NCI-H146 (cell line): ENCODE measurements around the gene GFM1.

Experiments used
- DNase-seq: peaks from one replicate; lab custom pipeline; 2025; lab: John Stamatoyannopoulos, UW

GFM1 gene

DNA sequence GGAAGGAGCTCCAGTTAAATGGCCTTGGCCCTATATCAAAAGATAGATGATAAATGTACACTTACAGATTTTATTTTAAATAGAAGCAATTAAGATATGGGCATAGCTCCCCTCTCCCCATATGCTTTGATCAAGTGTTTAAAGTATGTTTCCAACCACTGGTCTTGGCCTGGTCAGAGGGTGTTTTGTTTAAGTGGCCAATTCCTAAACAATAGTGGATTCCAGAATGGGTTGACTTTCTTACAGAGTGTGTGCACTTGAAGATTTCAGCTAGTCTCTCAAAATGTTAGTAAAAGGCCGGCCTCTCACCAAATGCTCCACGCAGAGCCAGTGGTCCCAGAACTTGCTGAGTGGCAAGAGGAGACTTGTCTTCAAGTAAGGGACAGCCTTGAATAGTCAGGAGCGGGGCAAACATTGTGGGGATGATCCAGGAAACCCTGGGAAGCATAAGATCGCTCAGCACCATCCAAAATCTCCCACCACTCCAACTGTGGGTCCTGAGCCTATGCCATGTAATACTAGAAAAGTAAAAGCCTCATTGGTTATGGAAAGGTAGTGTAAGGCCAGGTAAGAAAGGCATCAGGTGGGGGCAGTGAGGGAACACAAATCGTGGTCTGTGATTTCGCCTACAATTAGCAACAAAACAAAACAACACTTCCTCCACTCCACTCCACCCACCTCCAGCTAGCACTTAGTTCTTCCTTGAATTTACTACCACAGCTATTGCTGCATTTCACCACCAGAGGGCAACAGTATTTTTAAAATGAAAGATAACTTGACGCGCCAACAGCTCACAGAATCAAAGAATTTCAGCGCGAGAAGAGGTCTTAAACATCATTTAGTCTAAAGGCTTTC lies 83.1 kb downstream of the GFM1 start:
- peak; percentile 77 for DNase-seq

DNA sequence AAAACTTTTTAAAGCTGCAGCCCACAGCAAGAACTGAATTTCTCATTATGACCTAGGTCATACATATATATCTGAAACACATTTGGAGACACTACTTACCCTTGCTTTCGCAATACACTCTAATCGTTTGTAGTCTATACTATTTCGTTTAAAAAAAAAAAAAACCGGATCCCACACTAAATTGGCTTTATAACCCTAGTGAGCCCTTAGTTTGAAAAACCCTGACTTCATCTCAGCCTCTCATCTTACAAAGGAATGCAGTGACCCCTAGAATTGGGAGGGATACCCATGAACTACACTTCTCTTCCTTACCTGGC lies 83.7 kb downstream of the GFM1 start:
- DNase-seq: no peak

DNA sequence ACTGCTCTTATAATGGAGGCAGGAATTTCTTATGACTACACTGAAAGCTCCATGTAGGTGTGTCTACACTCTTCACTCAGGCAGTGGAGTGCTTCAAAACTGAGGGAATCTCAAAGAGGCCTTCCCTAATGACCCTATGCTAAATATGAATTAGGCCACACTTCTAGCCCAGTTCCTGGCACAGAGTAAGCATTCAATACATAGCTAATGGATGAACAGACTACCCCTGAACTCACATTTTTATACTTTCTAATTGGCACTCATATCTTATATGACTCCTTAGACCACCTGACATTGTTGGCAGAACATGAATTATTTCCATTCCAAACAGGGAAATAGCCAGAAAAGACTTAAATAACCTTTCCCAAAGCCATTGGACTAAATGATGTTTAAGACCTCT lies 84.5 kb downstream of the GFM1 start:
- DNase-seq: no peak

DNA sequence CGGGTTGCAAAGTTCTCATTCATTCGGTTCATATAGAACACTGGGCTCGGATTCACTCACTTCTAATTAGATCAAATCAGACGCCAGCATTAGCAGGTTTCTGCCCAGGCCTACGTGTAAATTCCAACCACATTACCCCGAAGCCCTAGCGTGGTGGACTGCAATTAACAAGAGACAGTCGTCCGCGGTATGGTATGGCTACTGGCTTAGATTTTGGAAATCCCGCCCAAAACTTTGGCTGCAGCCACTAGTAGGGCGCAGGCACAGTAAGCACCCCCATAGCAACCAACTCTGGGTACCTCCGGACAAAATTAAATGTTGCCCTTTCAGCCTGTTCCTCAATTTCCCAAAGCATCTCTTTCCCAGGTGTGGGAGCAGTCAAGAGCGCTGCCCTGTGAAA lies 87.2 kb downstream of the GFM1 start:
- peak; percentile 37 for DNase-seq

DNA sequence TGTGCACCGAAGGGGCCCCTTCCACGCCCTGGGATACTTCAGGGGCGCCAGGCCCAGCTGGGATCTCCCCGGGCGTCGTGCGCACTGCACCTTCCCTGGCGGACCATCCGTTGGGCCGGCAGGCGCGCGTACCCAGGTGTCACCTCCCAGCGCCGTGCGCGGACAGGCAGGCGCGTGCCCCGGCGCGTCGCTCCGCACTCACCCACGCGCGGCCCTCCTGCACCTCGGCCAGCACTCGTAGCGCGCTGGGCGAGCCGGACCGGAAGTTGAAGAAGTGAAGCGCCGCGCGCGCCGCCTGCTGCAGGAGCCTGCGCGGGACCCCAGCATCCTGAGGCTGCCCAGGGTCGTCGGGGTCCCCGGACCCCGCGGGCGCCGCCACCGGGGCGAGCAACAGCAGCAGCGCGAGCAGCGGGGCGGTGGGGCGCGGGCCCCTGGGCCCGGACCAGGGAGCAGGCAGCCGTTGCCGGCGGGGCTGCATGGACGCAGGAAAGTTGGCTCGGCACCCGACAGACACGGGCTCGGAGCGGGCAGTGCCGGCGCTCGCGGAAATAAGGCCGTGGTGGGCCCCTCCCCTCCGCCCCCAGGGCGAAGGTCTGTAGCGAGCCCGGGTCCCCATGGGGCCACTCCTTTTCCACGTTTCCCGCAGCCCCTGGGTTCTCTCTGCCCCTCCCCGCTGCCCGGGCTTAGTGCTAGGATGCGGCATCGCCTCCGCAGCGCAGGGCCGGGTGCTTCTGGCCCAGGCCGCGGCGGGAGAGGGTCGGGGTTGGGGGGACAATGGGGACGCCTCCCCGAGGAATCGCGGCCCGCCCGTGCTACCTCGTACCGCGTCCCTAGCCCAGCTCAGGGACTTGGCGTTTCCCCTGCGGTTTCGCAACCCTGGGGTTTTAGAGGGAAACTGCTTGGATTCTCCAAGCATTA lies 87.9 kb downstream of the GFM1 start, which contains the start of gene RARRES1:
Gene RARRES1, minus strand, starts transcription at position 520 of the 918 bp plus-strand sequence. Its CDS starts 42 bp downstream, at position 478.
- DNase-seq: peak; percentile 77

DNA sequence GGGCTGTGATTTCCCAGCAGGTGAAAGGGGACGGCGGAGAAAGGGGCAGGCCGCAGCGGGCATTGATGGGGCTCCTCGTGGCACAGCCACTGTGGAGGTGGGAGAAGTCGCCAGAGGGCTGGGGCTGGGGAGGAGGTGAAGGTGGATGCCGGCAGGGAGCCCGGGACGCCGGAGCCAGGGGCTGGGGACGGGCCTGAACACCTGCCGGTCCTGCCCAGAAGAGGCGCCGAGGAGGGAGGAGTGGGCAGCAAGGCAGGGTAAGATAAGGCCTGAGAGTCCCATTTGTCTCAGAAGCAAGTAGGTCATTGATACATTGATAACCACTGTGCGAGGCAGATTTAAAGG lies 88.5 kb downstream of the GFM1 start:
- DNase-seq: no peak

DNA sequence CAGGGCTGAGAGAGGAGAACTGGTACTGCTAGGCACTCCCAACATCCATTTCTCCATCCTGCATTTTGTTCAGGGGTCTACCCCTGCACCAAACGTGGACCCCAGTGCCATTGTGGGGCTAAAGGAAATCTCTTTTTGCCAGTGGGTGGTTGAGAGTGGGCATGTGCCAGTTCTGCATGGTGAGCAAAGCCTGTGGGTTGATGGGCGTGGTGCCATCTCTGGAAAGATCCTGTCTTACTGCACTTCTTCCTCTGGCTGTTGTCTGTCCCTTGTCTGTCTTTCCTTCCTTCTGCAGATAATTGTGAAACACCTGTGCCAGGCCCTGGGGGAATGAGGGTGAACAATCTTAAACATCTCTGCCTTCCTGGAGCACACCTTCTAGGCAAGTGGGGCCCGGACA lies 89.3 kb downstream of the GFM1 start:
- DNase-seq: no peak

DNA sequence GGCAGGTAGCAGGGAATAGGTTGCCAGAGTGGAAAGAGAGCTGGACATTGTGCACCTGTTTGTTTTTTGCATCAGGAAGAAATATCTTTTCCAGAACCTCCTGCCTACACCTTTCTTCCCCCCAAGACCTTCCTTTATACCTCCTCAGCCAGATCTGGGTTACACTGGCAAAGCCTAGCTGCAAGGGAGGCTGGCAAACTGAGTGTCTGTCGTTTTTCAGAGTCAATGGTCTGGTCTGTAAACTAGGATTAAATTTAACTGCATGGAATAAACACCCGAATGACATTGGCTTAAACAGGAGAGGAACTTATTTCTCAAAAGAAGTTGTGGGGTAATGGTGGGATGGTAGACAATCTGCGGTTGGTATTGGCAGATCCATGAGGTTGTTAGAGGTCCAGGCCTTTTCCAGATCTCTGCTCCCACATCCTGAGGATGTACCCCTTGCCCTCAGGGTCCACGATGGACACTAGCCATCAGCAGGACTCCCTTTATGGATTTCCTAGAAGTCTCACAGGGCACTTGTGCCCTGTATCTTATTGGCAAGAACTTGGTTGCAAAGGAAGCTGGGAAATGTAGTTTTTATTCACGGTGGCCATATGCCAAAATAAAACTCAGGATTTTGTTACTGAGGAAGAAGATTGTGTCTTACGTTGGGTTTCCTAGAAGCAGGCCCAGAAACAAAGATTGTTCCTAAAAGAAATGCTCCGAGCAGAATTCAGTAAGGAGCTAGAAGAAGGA lies 91.1 kb downstream of the GFM1 start:
- DNase-seq: no peak

DNA sequence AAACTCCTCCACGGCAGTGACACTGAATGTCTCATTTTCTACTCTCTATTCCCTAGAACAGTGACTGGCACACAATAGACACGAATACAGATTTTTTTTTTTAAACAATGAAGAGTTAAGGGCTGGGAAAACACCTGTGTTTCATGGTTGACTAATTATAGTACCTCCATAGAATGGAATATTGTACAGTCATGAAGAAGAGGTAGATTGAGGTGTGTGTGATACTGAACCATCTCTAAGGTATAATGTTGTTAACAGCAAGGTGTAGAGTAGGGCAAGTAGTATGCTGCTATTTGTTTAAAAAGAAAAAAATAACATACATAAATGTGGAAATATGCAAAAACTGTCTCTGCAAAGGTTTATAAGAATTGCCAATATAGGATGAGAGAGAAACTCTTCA lies 93.1 kb downstream of the GFM1 start:
- no peak for DNase-seq

DNA sequence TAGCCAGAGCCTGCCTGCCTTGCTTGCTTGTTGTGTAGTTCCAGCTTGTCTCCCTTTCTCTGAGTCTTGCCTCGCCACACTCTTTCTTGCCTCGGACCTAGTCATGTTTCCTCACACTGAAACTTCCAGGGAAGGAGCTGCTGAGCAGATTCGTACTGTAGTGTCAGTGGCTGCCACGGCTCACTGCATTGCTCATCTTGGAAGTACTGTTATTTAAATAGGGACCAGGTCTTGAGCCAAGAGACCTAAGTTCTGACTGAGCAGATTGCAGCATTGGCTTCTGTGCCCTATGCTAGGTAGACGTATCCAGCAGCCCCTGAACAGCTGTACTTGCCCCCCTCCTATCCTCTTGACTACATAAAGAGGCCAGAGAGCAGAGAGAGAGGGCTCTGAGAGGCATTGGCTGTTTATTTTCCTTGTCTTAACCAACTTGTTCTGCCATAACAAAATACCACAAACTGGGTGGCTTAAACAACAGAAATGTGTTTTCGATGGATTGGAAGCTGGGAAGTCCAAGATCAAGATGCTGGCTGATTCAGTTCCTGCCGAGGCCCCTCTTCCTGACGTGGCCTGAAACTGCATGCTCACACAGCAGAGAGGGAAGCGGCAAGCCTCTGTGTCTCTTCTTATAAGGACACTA lies 93.8 kb downstream of the GFM1 start:
- DNase-seq: no peak

DNA sequence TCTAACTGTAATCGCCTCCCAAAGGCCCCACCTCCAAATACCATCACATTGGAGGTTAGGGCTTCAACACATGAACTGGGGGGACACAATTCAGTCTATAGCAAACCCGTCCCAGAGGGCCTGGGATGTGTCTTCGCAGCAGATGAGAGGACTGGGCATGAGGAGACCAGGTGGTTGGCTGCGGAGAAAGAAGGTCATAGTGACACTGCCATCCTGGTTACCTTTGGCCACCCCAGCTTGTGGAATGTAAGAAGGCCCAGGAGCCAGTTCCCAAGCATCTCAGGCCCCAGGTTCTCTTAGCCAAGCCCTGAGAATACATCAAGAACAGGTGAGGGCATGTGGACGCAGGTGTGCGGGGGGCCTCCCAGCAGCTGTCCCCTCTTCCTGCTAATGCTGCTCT lies 94.3 kb downstream of the GFM1 start:
- DNase-seq: no peak

DNA sequence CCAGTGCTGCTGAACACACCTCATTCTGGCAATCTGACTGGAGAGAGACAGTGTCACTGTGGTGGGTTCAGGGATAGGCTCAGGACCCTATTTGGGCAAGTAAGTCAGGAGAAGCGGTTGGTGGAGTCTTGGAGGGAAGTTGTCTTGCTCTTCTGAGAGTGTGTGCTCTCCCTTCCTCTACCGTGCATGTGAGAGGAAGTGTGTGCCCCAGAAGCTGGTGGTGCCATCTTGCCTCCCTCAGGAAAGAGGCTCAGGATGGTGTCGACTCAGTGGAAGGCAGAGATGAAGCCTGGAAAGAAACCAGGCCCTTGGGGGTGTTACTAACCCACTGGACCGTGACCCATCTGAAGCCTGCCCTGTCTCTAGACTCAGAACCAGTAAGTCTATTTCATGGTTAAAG lies 94.8 kb downstream of the GFM1 start:
- no peak for DNase-seq

DNA sequence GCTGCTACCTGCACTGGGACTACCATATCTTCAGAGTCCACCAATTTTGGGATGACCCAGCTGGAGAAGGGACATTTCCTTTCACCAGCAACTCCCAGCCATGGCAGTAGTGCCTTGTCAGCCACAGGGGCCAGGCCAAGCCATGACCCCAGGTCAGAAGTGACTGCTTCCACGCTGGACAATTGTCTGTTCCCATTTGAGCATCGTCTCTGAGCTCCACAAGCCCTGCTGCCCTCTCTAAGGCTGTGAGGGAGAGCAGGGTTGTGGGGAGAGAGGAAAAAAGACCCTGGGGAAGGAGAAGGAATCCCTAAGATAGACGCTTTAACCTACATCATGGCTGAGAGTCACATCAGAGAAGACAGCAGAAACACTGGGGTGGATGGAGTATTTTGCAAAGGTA lies 95.3 kb downstream of the GFM1 start:
- DNase-seq: no peak
